Heart left ventricle (tissue), 16 donors: ENCODE data around the gene FAM83C. TPM values are rescaled to one million over a fixed set of nuclear protein-coding genes. Genes with fewer than 3 reads are reported as not detected.

Experiments
- ATAC-seq, 4 donors: fragments of 200-7000 bp; cut with Tn5 transposase; one replicate each; pipeline ENCODE4 v1.9.1; 2020 to 2022; ENCODE audit warnings: moderate library complexity in 4 of 4, mild to moderate bottlenecking in 3 of 4, moderate number of reproducible peaks in 1 of 4
- DNase-seq, 5 donors: peaks; one replicate each; pipeline ENCODE4 v3.0.0-alpha.2; 2020
- H3K27ac ChIP-seq, 12 donors: fragments of 200-600 bp; sonication (generic) in 4 of 12; one replicate each; pipeline versions ENCODE4 v1.5.0 to v1.8.0; 2016 to 2022; ENCODE audit warnings: mild to moderate bottlenecking in 2 of 12
- H3K27me3 ChIP-seq, 9 donors: fragments of 200-600 bp; sonication (generic) in 2 of 9; one replicate each; pipeline versions ENCODE4 v1.5.1 to v1.8.0; 2016 to 2022; ENCODE audit warnings: mild to moderate bottlenecking in 3 of 9
- H3K36me3 ChIP-seq, 9 donors: fragments of 200-600 bp; sonication (generic) in 2 of 9; one replicate each; pipeline versions ENCODE4 v1.5.0 to v1.8.0; 2018 to 2022; ENCODE audit warnings: mild to moderate bottlenecking in 2 of 9
- H3K4me1 ChIP-seq, 12 donors: fragments of 200-600 bp; sonication (generic) in 4 of 12; one replicate each; pipeline versions ENCODE4 v1.5.0 to v1.8.0; 2016 to 2022; ENCODE audit warnings: mild to moderate bottlenecking in 3 of 12
- H3K4me3 ChIP-seq, 12 donors: fragments of 200-600 bp; sonication (generic) in 4 of 12; one replicate each; pipeline versions ENCODE4 v1.5.0 to v1.8.0; 2017 to 2022; ENCODE audit warnings: mild to moderate bottlenecking in 9 of 12, moderate library complexity in 4 of 12
- H3K9me3 ChIP-seq, 12 donors: fragments of 200-600 bp; sonication (generic) in 4 of 12; one replicate each; pipeline versions ENCODE4 v1.5.0 to v1.8.0; 2016 to 2022; ENCODE audit warnings: mild to moderate bottlenecking in 1 of 12
- POLR2A ChIP-seq, 2 donors: fragments of 450-650 bp; IDR thresholded peaks; one replicate each; pipeline ENCODE4 v1.6.1; 2017; ENCODE audit warnings: antibody characterized with exemption in 2 of 2, mild to moderate bottlenecking in 2 of 2, moderate library complexity in 2 of 2
- WGBS, 4 donors: extraction: QIAGEN DNeasy Blood & Tissue Kit in 2 of 4; methylation state at CpG; one replicate each; pipeline versions ENCODE4 v1.1.5 to v1.1.7; 2013 to 2018; 5-methylcytosine and 5-hydroxymethylcytosine counted together
- intact Hi-C, 10 donors: fragments of 100-400 bp; cut with DNase I; formaldehyde crosslinking; loops; one replicate each; pipeline versions ENCODE4 v1.11.1 to v1.14.2; 2022
- polyA plus RNA-seq, 2 donors: library from polyadenylated mRNA; stranded (reverse); fragments of 200-250 nt; gene quantifications; one replicate each; pipeline ENCODE4 v1.2.3, GENCODE V29; 2013
- total RNA-seq, 9 donors: library from RNA; depleted of rRNA in 2 of 9; stranded (reverse); fragments of >200 nt in 2 of 9; fragmentation: NEBNext Ultra II Directional in 3 of 9; extraction: Animal tissue kit (Norgen Biotek cat#: 25700) in 3 of 9; gene quantifications; one replicate each; pipeline versions ENCODE4 v1.1.0 to v1.2.4, GENCODE V29; 2016 to 2023
- TF ChIP-seq, protein P1 (sequence below), 12 donors: fragments of 200-600 bp; sonication (generic) in 4 of 12; IDR thresholded peaks; one replicate each; pipeline versions ENCODE4 v1.5.0 to v1.8.0; 2018 to 2022; ENCODE audit warnings: antibody characterized with exemption in 12 of 12, mild to moderate bottlenecking in 5 of 12
- donor health status: ischemic (EF 13 %, LVEDD 7.1; RV severe dilation, severe dysfunction).
- donor health status: healthy with polysubstance abuse.
- donor health status: DM: no; HTN: yes; CAD: no.
- donor health status: DM: no; HTN: no; CAD: no.
- donor health status: ischemic (EF 25% LVEDD 6.9; RV normal size, moderate dysfunction).
- donor health status: ischemic (EF 25% LVEDD 5.7; RV mildly dilated, moderate dysfunction).
- donor health status: healthy.
- donor health status: DM: yes; HTN: yes; CAD: no.
- donor health status: ischemic (EF 35%, LVEDD 5.7; RV mildly dilated, moderate dysfunction).
- donor health status: nonischemic (EF 11% LVEDD 7.7; RV severe dilation, severe dysfunction).
- donor health status: DM: yes; HTN: yes; CAD: no.
- donor health status: PGD.
- donor health status: ischemic (EF 29% LVEDD 5.4; RV normal size, mild dysfunction).
- donor health status: nonischemic (EF 23%, LVEDD 6.1; RV moderate dilation, normal function).

FAM83C gene
- total and polyA plus RNA-seq, 11 donors: not detected

DNA sequence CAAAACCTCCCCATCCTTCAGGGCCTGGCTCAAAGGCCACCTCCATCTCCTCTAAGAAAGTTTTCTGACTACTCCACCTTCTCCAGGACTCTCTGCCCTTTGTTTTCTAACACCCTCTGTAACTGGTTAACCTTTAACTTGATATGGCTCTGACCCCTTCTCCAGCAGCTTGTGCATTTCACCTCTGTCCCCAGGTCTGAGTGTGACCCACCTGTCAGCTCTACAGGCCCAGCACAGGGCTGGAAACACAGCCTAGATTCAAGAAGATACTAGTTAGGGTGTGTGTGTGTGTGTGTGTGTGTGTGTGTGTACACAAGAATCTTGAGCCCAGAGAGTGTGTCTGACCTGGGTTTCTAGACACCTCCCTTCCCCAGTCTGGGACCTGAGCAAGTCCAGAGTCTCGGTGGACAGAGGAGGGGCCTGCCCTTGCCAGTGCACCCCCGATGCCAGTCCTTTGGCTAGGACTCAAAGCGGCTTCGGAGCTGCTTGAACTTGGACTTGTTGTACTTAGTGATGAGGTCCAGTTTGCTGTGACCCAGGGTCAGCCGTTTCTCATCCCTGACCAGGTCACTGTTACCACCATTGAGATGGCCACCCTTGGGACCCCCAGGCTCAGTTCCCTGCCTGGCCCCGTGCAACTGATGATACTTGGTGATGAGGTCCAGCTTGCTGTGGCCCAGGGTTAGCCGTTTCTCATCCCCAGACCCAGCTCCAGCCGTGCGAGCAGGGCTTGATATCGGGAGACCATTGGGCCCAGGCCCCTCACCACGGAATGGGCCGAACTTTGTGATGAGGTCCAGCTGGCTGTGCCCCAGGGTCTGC lies 5.9 kb downstream of the FAM83C start:
- 85 to 98% (median 92%) methylated on average over 10 to 12 of the region's 12 CpGs for WGBS, 4 donors
- Histone ChIP-seq H3K4me1 (peaks cover 5 to 24% (median 13%) of the 10 kb centered on the region in 12 donors), H3K27ac (no peak overlapping the region), H3K9me3 (no peaks in the 10 kb centered on the region), H3K4me3 (no peak overlapping the region), H3K36me3 (peaks cover 0 to 20% (median 3%) of the 10 kb centered on the region in 9 donors), H3K27me3 (no peaks in the 10 kb centered on the region)
- DNase-seq (peak in 1 of 5 donors; percentile 52), ATAC-seq (no peak)
- intact Hi-C loops: no loop called here
- TF ChIP-seq, protein P1, sequence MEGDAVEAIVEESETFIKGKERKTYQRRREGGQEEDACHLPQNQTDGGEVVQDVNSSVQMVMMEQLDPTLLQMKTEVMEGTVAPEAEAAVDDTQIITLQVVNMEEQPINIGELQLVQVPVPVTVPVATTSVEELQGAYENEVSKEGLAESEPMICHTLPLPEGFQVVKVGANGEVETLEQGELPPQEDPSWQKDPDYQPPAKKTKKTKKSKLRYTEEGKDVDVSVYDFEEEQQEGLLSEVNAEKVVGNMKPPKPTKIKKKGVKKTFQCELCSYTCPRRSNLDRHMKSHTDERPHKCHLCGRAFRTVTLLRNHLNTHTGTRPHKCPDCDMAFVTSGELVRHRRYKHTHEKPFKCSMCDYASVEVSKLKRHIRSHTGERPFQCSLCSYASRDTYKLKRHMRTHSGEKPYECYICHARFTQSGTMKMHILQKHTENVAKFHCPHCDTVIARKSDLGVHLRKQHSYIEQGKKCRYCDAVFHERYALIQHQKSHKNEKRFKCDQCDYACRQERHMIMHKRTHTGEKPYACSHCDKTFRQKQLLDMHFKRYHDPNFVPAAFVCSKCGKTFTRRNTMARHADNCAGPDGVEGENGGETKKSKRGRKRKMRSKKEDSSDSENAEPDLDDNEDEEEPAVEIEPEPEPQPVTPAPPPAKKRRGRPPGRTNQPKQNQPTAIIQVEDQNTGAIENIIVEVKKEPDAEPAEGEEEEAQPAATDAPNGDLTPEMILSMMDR (IDR thresholded peaks at IDR 0.05): no peak
- no peak for TF ChIP-seq POLR2A (IDR thresholded peaks at IDR 0.05)

DNA sequence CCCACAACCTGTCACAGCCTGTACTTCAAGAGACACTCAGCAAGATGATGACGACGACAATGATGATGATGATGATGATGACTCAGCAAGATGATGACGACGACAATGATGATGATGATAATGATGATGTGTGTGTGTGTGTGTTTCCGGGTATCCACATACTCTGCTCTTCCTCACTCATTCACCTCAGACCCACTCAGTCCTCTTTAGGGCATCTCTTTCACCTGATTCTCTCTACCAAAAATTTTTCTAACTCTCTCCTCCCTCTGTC lies 6.5 kb downstream of the FAM83C start:
- Histone ChIP-seq H3K27me3 (no peaks in the 10 kb centered on the region), H3K9me3 (no peaks in the 10 kb centered on the region), H3K4me1 (peaks cover 5 to 24% (median 13%) of the 10 kb centered on the region in 12 donors), H3K27ac (no peak overlapping the region), H3K4me3 (no peak overlapping the region), H3K36me3 (peaks cover 0 to 22% (median 3%) of the 10 kb centered on the region in 9 donors)
- no peak for ATAC-seq
- TF ChIP-seq, protein P1 (IDR thresholded peaks at IDR 0.05): no peak
- no peak for TF ChIP-seq POLR2A (IDR thresholded peaks at IDR 0.05)
- intact Hi-C loops: no loop called here
- no peak for DNase-seq
- WGBS, 4 donors: 83 to 90% (median 85%) methylated on average over 5 of the region's 5 CpGs

DNA sequence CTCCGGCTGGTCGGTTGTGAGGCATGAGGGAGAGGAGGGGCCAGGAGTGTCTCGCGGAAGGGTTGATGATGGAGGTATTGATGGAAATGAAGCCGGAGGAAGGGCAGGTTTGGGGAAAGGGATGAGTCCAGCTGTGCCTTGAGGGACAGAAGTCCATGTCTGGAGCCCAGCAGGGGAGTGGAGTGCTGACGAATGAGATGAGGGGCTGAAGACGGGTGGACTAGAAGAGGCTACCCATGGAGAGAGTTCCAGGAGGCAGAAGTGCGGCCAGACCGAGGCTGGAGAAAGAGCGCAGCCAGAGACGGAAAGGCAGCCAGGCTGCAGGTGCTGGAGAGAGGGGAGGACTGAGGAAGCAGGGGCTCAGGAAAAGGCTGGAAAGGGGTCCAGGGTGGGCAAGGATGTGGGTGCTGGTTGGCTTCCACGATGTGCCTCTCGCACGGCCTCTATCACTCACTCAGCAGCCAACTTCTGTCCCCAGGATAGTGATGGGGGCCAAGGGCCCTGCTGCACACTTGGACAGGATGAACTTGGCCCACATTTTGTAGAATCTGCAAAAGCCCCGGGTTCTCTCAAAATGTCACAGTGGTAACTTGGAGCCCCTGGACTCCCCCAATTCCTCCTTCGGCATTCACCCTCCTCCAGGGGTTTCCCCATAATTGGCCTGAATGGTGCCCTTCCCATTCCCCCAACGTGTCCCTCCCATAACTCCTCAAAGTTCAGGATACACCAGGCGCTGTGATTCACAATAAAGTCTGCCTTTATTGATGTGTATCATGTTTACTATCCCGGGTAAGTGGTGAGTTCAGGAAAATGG lies 7.0 kb downstream of the FAM83C start:
- Histone ChIP-seq H3K27ac (peak overlapping the region in 11 of 12 donors; percentile 47 to 86 (median 76)), H3K36me3 (peaks cover 0 to 27% (median 9%) of the 10 kb centered on the region in 9 donors), H3K4me1 (peaks cover 5 to 24% (median 13%) of the 10 kb centered on the region in 12 donors), H3K4me3 (peak overlapping the region; percentile 63 to 99 (median 86)), H3K9me3 (no peaks in the 10 kb centered on the region), H3K27me3 (no peaks in the 10 kb centered on the region)
- no peak for TF ChIP-seq POLR2A (IDR thresholded peaks at IDR 0.05)
- TF ChIP-seq, protein P1 (IDR thresholded peaks at IDR 0.05): no peak
- intact Hi-C loops: no loop called here
- ATAC-seq (peak in 1 of 4 donors; percentile 5), DNase-seq (peak in 1 of 5 donors; percentile 15)
- 47 to 49% (median 48%) methylated on average over 19 of the region's 19 CpGs for WGBS, 4 donors
